ENCODE measurements around the gene TMEM187. TPM values are rescaled to one million over a fixed set of nuclear protein-coding genes. Genes with fewer than 3 reads are reported as not detected.

The TMEM187 gene
- total RNA-seq, 1 donor from 2014 or later: 2.4 TPM

GRCh38 chrX:153953892-153954557 lies 18.5 kb upstream of the TMEM187 start:
- Histone ChIP-seq H3F3A (ENCODE audit: low read depth) (peaks cover 16% of the 10 kb centered on the region), H3K4me3 (no peak overlapping the region), H4K20me1 (ENCODE audit: low read depth) (peaks cover 6% of the 10 kb centered on the region), H3K9ac (no peak overlapping the region), H2AFZ (replicated peaks) (no peak overlapping the region), H3K27ac (no peak overlapping the region), H3K27me3 (no peaks in the 10 kb centered on the region), H3K4me1 (no peaks in the 10 kb centered on the region), H3K79me2 (ENCODE audit: low read depth) (peaks cover 11% of the 10 kb centered on the region), H3K4me2 (no peak overlapping the region), H3K9me3 (ENCODE audit: low read depth) (no peaks in the 10 kb centered on the region), H3K36me3 (no peaks in the 10 kb centered on the region)
- H3K36me3 Mint-ChIP-seq: peaks cover 40% of the 10 kb centered on the region
- no peaks in the 10 kb centered on the region for H3K9me3 Mint-ChIP-seq
- no peak for TF ChIP-seq EZH2 (IDR thresholded peaks at IDR 0.05)
- no peak for TF ChIP-seq CTCF (IDR thresholded peaks at IDR 0.05)
- no peak for TF ChIP-seq EZH2phosphoT487 (IDR thresholded peaks at IDR 0.05)
- H3K4me3 Mint-ChIP-seq: no peak overlapping the region
- no peak for DNase-seq (ENCODE audit: low spot score)
- H3K4me1 Mint-ChIP-seq: peaks cover 15% of the 10 kb centered on the region
- H3K27ac Mint-ChIP-seq: no peak overlapping the region
- peaks cover 9% of the 10 kb centered on the region for H3K27me3 Mint-ChIP-seq (ENCODE audit: insufficient read depth, low read depth)

DNA sequence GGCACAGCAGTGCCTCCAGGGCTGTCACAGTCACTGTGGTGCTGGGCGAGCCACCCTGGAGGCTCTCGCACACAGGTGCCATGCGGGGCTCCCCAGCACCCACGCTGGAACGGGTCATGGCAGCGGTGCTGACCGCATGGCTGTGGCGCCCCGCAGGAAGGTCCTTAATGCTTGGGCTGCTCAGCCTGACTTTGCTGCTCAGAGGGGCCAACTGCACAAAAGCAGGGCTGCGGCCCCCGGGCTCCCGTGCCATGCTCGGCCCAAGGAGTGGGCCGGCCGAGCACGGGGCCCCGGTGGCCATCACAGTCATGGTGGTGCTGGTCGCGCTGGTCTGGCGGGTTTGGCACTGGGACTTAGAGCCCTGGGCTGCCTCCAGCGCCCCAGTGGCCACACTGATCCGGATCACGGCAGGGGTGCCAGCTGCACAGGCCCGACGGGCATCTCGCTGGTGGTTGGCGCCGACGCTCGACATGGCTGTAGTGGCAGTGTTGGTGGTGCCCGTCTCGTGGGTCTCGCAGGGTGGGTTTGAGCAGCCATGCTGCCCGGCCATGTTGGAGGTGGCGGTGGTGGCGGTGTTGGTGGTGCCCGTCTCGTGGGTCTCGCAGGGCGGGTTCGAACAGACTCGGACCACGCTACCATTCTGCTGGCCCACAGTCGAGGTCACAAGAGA lies 17.9 kb upstream of the TMEM187 start:
- H3K9me3 Mint-ChIP-seq: no peaks in the 10 kb centered on the region
- peaks cover 6% of the 10 kb centered on the region for H4K20me1 ChIP-seq (ENCODE audit: low read depth)
- H3K4me2 ChIP-seq: no peak overlapping the region
- no peak for TF ChIP-seq EZH2phosphoT487 (IDR thresholded peaks at IDR 0.05)
- TF ChIP-seq CTCF (IDR thresholded peaks at IDR 0.05): no peak
- no peak for TF ChIP-seq EZH2 (IDR thresholded peaks at IDR 0.05)
- H3K4me1 ChIP-seq: no peaks in the 10 kb centered on the region
- H3K79me2 ChIP-seq (ENCODE audit: low read depth): peaks cover 11% of the 10 kb centered on the region
- H3F3A ChIP-seq (ENCODE audit: low read depth): peaks cover 12% of the 10 kb centered on the region
- H3K4me1 Mint-ChIP-seq: peaks cover 11% of the 10 kb centered on the region
- no peaks in the 10 kb centered on the region for H3K9me3 ChIP-seq (ENCODE audit: low read depth)
- no peaks in the 10 kb centered on the region for H3K36me3 ChIP-seq
- H3K4me3 Mint-ChIP-seq: no peak overlapping the region
- no peak for DNase-seq (ENCODE audit: low spot score)
- peaks cover 37% of the 10 kb centered on the region for H3K36me3 Mint-ChIP-seq
- no peak overlapping the region for H2AFZ ChIP-seq (replicated peaks)
- no peaks in the 10 kb centered on the region for H3K27me3 ChIP-seq
- no peak overlapping the region for H3K4me3 ChIP-seq
- no peak overlapping the region for H3K27ac Mint-ChIP-seq
- no peak overlapping the region for H3K9ac ChIP-seq
- H3K27me3 Mint-ChIP-seq (ENCODE audit: insufficient read depth, low read depth): peaks cover 7% of the 10 kb centered on the region
- H3K27ac ChIP-seq: no peak overlapping the region

GRCh38 chrX:153955228-153955732 lies 17.3 kb upstream of the TMEM187 start:
- no peak overlapping the region for H3K27ac ChIP-seq
- H3K27me3 Mint-ChIP-seq (ENCODE audit: insufficient read depth, low read depth): peaks cover 7% of the 10 kb centered on the region
- H3K9ac ChIP-seq: no peak overlapping the region
- H3K36me3 Mint-ChIP-seq: peaks cover 39% of the 10 kb centered on the region
- H3F3A ChIP-seq (ENCODE audit: low read depth): peaks cover 6% of the 10 kb centered on the region
- no peaks in the 10 kb centered on the region for H3K4me1 ChIP-seq
- peaks cover 6% of the 10 kb centered on the region for H4K20me1 ChIP-seq (ENCODE audit: low read depth)
- no peak overlapping the region for H3K4me3 Mint-ChIP-seq
- no peaks in the 10 kb centered on the region for H3K9me3 ChIP-seq (ENCODE audit: low read depth)
- no peaks in the 10 kb centered on the region for H3K36me3 ChIP-seq
- peaks cover 9% of the 10 kb centered on the region for H3K4me1 Mint-ChIP-seq
- no peak overlapping the region for H3K4me2 ChIP-seq
- H3K27me3 ChIP-seq: no peaks in the 10 kb centered on the region
- H3K79me2 ChIP-seq (ENCODE audit: low read depth): peaks cover 11% of the 10 kb centered on the region
- H3K4me3 ChIP-seq: no peak overlapping the region
- H3K27ac Mint-ChIP-seq: no peak overlapping the region
- H3K9me3 Mint-ChIP-seq: no peaks in the 10 kb centered on the region
- H2AFZ ChIP-seq (replicated peaks): no peak overlapping the region
- no peak for DNase-seq (ENCODE audit: low spot score)
- TF ChIP-seq CTCF (IDR thresholded peaks at IDR 0.05): no peak

All from neural progenitor cell (in vitro differentiated cells).